Measurements from ENCODE around the gene CCDC88A. TPM values are rescaled to one million over a fixed set of nuclear protein-coding genes. Genes with fewer than 3 reads are reported as not detected.

Gene CCDC88A
- total and polyA plus RNA-seq, 4 donors, result 4.0 to 31.0 (median 15.5) TPM

DNA sequence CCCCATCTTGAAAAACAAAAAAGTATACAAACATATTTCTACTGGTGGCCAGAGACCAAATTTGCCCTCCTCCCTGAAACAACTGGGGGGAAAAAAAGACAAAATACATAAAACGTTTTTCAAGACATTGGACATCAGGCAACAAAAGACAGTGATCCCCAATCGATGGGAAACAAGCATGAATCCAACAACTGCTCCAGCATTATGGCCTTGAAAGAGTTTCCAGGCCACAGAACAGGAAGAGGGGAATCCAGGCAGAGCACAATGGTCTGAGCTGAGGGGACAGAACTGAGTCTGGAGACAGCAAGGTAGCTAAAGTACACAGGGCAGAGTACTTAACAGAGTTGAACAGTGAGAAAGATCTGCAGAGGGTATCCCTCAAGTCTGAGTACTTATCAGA is 4.4 kb downstream of the CCDC88A start:
- Histone ChIP-seq H3K27me3 (ENCODE audit: control insufficient read depth in 4 of 4, insufficient read depth in 4 of 4, low read length in 3 of 4) (no peaks in the 10 kb centered on the region), H3K4me3 (ENCODE audit: low read depth in 1 of 3, low read length in 3 of 3) (no peak overlapping the region), H3K9me3 (ENCODE audit: control insufficient read depth in 4 of 4, low read length in 3 of 4) (no peaks in the 10 kb centered on the region), H3K4me1 (ENCODE audit: control insufficient read depth in 4 of 4, insufficient read depth in 4 of 4, low read length in 3 of 4) (peaks cover 0 to 16% (median 7%) of the 10 kb centered on the region in 4 donors), H3K36me3 (ENCODE audit: control insufficient read depth in 4 of 4, insufficient read depth in 3 of 4, low read depth in 1 of 4, low read length in 3 of 4) (peaks cover 0 to 5% (median 0%) of the 10 kb centered on the region in 4 donors), H3K27ac (ENCODE audit: low read depth in 1 of 2, low read length in 2 of 2) (no peak overlapping the region), H3K9ac (ENCODE audit: low read depth in 1 of 2, low read length in 2 of 2) (no peak overlapping the region)
- TF ChIP-seq TAF1 (conservative IDR thresholded peaks at IDR 0.05) (no peak), NR2F2 (IDR thresholded peaks at IDR 0.05) (no peak), ATF3 (IDR thresholded peaks at IDR 0.05) (no peak)
- TF ChIP-seq, protein P1, sequence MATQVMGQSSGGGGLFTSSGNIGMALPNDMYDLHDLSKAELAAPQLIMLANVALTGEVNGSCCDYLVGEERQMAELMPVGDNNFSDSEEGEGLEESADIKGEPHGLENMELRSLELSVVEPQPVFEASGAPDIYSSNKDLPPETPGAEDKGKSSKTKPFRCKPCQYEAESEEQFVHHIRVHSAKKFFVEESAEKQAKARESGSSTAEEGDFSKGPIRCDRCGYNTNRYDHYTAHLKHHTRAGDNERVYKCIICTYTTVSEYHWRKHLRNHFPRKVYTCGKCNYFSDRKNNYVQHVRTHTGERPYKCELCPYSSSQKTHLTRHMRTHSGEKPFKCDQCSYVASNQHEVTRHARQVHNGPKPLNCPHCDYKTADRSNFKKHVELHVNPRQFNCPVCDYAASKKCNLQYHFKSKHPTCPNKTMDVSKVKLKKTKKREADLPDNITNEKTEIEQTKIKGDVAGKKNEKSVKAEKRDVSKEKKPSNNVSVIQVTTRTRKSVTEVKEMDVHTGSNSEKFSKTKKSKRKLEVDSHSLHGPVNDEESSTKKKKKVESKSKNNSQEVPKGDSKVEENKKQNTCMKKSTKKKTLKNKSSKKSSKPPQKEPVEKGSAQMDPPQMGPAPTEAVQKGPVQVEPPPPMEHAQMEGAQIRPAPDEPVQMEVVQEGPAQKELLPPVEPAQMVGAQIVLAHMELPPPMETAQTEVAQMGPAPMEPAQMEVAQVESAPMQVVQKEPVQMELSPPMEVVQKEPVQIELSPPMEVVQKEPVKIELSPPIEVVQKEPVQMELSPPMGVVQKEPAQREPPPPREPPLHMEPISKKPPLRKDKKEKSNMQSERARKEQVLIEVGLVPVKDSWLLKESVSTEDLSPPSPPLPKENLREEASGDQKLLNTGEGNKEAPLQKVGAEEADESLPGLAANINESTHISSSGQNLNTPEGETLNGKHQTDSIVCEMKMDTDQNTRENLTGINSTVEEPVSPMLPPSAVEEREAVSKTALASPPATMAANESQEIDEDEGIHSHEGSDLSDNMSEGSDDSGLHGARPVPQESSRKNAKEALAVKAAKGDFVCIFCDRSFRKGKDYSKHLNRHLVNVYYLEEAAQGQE (IDR thresholded peaks at IDR 0.05), result no peak
- WGBS, result 84% methylated on average over 2 of the region's 2 CpGs
- DNase-seq (ENCODE audit: low spot score), result no peak

DNA sequence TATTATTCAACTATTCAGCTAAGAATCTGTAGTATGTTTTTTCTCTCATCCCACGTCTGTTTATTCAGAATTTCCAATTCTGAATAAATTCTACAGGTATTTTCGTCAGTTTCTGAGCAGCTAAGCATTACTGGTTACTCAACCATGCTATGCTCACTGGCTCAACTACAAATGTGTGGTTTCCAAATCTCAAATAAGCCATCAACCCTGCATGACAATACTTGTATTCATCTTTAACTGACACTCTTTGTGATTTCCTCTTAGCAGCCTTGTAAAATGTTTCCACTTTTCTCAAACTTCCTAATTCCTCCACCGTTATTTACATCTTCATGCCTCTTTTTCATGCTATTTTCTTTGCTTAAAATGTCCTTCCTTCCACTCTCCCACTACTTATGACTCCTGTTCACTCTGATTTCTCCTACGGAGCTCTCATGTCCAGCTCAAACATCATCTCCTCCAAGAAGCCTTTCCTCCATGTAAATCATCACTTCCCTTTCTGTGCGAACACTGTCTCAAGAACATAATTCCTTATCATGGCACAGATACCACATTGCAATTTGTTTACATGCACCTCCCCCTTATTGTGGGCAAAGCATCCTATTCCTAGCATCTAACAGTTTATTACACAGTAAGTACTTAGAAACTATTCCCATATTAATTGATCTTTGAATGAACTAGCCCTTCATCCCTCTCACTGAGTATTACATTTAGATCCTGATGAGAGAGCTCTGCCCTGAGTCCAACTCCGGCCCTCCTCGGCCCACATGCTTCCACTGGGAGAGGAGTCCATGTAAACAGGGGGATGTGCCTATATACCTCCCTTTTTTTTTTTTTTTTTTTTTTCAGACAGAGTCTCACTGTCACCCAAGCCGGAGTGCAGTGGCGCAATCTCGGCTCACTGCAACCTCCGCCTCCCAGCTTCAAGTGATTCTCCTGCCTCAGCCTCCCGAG is 10.5 kb downstream of the CCDC88A start:
- H3K27ac ChIP-seq (ENCODE audit: low read depth in 1 of 2, low read length in 2 of 2), result no peak overlapping the region
- 86% methylated on average over 12 of the region's 12 CpGs for WGBS
- H3K27me3 ChIP-seq (ENCODE audit: control insufficient read depth in 4 of 4, insufficient read depth in 4 of 4, low read length in 3 of 4), result no peaks in the 10 kb centered on the region
- no peaks in the 10 kb centered on the region for H3K9me3 ChIP-seq (ENCODE audit: control insufficient read depth in 4 of 4, low read length in 3 of 4)
- no peak overlapping the region for H3K9ac ChIP-seq (ENCODE audit: low read depth in 1 of 2, low read length in 2 of 2)
- TF ChIP-seq JUND (IDR thresholded peaks at IDR 0.05) (no peak), FOXA1 (IDR thresholded peaks at IDR 0.05) (no peak), TAF1 (conservative IDR thresholded peaks at IDR 0.05) (no peak), RXRA (IDR thresholded peaks at IDR 0.05) (no peak), RAD21 (IDR thresholded peaks at IDR 0.05) (no peak)
- TF ChIP-seq, protein P2, sequence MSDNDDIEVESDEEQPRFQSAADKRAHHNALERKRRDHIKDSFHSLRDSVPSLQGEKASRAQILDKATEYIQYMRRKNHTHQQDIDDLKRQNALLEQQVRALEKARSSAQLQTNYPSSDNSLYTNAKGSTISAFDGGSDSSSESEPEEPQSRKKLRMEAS (IDR thresholded peaks at IDR 0.05), result no peak
- H3K36me3 ChIP-seq (ENCODE audit: control insufficient read depth in 4 of 4, insufficient read depth in 3 of 4, low read depth in 1 of 4, low read length in 3 of 4), result peaks cover 0 to 3% (median under 1%) of the 10 kb centered on the region in 4 donors
- no peaks in the 10 kb centered on the region for H3K4me1 ChIP-seq (ENCODE audit: control insufficient read depth in 4 of 4, insufficient read depth in 4 of 4, low read length in 3 of 4)
- DNase-seq (ENCODE audit: low spot score), result no peak
- no peak overlapping the region for H3K4me3 ChIP-seq (ENCODE audit: low read depth in 1 of 3, low read length in 3 of 3)

DNA sequence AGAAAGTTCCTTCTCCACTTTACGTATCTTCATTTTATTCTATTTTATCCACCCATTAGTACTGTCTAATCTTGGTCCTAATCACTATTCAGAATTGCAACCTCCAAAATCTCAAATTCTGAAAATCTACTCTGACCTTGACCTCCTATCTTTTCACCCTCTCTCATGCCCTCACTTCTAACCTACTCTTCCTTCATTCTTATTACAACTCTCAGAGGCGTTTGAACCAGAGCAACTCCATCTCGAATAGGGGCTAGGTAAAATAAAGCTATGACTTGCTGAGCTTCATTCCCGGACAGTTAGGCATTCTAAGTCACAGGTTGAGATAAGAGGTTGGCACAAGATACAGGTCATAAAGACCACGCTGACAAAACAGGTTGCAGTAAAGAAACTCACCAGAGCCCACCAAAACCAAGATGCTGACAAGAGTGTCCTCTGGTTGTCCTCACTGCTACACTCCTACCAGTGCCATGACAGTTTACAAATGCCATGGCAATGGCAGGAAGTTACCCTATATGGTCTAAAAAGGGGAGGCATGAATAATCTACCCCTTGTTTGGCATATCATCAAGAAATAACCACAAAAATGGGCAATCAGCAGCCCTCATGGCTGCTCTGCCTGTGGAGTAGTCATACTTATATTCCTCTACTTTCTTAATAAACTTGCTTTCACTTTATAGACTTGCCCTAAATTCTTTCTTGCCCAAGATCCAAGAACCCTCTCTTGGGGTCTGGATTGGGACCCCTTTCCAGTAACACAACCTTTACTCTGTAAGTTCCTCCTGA is 11.4 kb downstream of the CCDC88A start:
- Histone ChIP-seq H3K9ac (ENCODE audit: low read depth in 1 of 2, low read length in 2 of 2) (no peak overlapping the region), H3K36me3 (ENCODE audit: control insufficient read depth in 4 of 4, insufficient read depth in 3 of 4, low read depth in 1 of 4, low read length in 3 of 4) (peaks cover 0 to 3% (median under 1%) of the 10 kb centered on the region in 4 donors), H3K27ac (ENCODE audit: low read depth in 1 of 2, low read length in 2 of 2) (no peak overlapping the region), H3K4me3 (ENCODE audit: low read depth in 1 of 3, low read length in 3 of 3) (no peak overlapping the region), H3K27me3 (ENCODE audit: control insufficient read depth in 4 of 4, insufficient read depth in 4 of 4, low read length in 3 of 4) (no peaks in the 10 kb centered on the region), H3K4me1 (ENCODE audit: control insufficient read depth in 4 of 4, insufficient read depth in 4 of 4, low read length in 3 of 4) (no peaks in the 10 kb centered on the region), H3K9me3 (ENCODE audit: control insufficient read depth in 4 of 4, low read length in 3 of 4) (no peaks in the 10 kb centered on the region)
- WGBS, result 77% methylated on average over 5 of the region's 5 CpGs
- no peak for DNase-seq (ENCODE audit: low spot score)
- TF ChIP-seq, protein P1 (IDR thresholded peaks at IDR 0.05), result no peak
- no peak for TF ChIP-seq GABPA (IDR thresholded peaks at IDR 0.05 in 1 of 2, conservative IDR thresholded peaks at IDR 0.05 in 1 of 2)
- no peak for TF ChIP-seq RXRA (IDR thresholded peaks at IDR 0.05)
- TF ChIP-seq EGR1 (IDR thresholded peaks at IDR 0.05; ENCODE audit: low read depth in 2 of 2), result no peak
- TF ChIP-seq ATF3 (IDR thresholded peaks at IDR 0.05), result no peak
- no peak for TF ChIP-seq JUND (IDR thresholded peaks at IDR 0.05)
- no peak for TF ChIP-seq CTCF (IDR thresholded peaks at IDR 0.05; ENCODE audit: low read depth, low read length, missing input control)
- no peak for TF ChIP-seq TAF1 (conservative IDR thresholded peaks at IDR 0.05)
- TF ChIP-seq HNF4A (conservative IDR thresholded peaks at IDR 0.05), result no peak
- no peak for TF ChIP-seq YY1 (IDR thresholded peaks at IDR 0.05)
